ENCODE results near the gene SENP3. TPM values are rescaled to one million over a fixed set of nuclear protein-coding genes. Genes with fewer than 3 reads are reported as not detected.
A peak's percentile ranks its signal among the peaks of the same experiment; 100 is the strongest.
"Not testable (repeated sequence)": the region's sequence is repeated elsewhere in the genome, so short reads cannot be mapped to it uniquely, and the experiment has no call there.

Gene SENP3
- polyA plus RNA-seq, 1 donor = 31.7 TPM

- DNase-seq (ENCODE audit: low read depth) = no peak
These were observed 30.8 kb downstream of the SENP3 start for GRCh38 chr17:7592422-7593021.

GRCh38 chr17:7593296-7593695, 31.6 kb downstream of the SENP3 start:
- DNase-seq (ENCODE audit: low read depth) = no peak

- not testable (repeated sequence) for DNase-seq (ENCODE audit: low read depth)
These were observed 35.8 kb downstream of the SENP3 start for GRCh38 chr17:7597561-7597960.

DNA sequence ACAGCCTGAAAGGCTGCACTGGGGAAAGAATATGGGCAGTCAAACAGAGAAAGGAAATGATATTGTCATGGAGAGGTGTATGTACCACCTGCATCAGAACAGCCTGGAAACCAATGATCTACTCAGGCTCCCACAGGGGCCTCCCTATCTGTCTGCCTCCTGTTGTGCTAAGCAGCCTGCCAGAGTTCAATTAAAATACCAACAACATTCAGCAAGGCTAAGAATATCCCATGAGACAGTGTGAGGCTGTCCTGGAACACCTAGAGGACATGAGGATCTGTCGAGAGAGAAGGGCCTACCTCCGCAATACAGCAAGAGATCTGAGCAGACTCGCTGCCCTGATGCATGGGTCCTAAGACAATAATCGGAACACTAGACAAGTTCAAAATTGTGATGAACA, 44.6 kb downstream of the SENP3 start:
- no peak for DNase-seq (ENCODE audit: low read depth)

GRCh38 chr17:7610641-7611040, 48.9 kb downstream of the SENP3 start:
- DNase-seq (ENCODE audit: low read depth) = no peak

DNA sequence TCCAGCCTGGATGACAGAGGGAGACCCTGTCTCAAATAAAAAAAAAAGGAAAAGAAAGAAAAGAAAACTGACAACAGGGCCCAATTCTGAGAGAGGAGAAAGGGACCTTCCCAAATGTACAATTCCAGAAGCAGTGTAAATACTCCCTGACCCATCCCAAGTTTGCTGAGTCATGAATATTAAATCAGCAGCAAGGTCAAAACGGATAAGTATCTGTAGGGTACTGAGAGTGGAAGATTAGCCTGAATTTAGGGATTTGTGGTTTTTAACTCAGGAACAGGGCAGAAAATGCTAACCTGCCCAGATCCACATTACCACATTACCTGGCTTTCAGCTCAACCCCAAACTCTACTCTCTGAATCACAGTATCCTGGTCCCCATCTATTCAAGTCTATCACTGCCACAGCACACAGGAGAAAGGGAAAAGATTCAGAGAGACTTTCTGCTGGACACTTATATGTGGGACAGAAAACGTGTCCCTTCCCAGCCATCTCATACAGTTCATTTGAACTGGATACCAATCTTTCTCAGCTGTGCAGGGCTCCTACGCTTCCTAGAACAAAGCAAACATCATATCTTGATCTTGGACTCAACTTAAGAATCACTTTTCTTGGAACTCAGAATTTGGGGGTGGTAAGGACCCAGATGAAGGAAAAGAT, 50.0 kb downstream of the SENP3 start:
- DNase-seq (ENCODE audit: low read depth) = no peak

DNA sequence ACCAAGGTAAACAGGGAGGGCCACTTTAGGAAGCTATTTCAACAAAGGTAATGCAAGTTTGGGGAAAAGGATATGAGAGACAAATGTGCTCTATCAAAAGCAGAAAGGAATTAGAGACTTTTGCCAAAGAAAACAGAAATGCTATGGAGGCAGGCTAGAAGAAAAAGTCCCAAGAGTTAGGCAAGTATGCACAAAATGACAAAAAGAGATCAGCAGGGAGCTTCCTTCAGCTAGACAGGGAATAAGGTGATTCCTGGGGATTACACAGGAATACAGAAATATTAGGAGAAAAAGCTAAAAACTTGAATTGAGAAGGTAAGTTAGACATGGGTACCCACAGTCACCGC, 50.5 kb downstream of the SENP3 start:
- no peak for DNase-seq (ENCODE audit: low read depth)

GRCh38 chr17:7613769-7614424, 52.2 kb downstream of the SENP3 start:
- DNase-seq (ENCODE audit: low read depth) = no peak

GRCh38 chr17:7614425-7615264, 52.9 kb downstream of the SENP3 start, which contains the start of gene FXR2:
FXR2 (minus strand) TSS chr17:7614897; CDS start chr17:7614532, 365 bp downstream.
- peak; percentile 100 for DNase-seq (ENCODE audit: low read depth)

GRCh38 chr17:7615265-7615747, 53.6 kb downstream of the SENP3 start:
- no peak for DNase-seq (ENCODE audit: low read depth)

DNA sequence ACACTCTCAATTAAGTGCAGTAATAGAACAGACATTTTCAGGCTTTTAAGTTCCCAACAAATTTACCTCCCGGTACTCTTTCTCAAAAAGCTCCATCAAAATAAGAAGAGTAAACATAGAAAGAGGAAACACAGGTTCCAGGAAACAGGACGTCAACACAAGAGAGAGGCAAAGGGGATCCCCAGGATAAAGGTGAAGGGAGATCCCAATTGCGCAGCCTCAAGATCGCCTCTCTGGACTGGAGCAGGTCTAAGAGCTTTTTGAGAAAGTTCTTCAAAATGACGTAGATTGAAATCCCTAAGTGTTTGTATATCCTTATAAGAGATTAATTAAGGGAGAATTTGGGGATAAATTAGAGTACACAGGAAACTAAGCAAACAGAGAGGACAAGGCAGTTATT, 56.9 kb downstream of the SENP3 start:
- DNase-seq (ENCODE audit: low read depth) = no peak

- DNase-seq (ENCODE audit: low read depth) = no peak
These were observed 59.1 kb downstream of the SENP3 start for GRCh38 chr17:7620835-7621234.

Other genes with a start within 250 kb of the SENP3 start
- 60.5 TPM for gene GPS2, start 246.6 kb upstream of the SENP3 start, polyA plus RNA-seq (ENCODE audit: insufficient read length)
- gene NEURL4, start 232.6 kb upstream of the SENP3 start, polyA plus RNA-seq (ENCODE audit: insufficient read length) = 18.7 TPM
- gene ACAP1, start 225.4 kb upstream of the SENP3 start, polyA plus RNA-seq (ENCODE audit: insufficient read length) = 11.3 TPM
- 6.5 TPM for gene KCTD11, start 209.8 kb upstream of the SENP3 start, polyA plus RNA-seq (ENCODE audit: insufficient read length)
- not detected for gene TMEM95, start 206.8 kb upstream of the SENP3 start, polyA plus RNA-seq (ENCODE audit: insufficient read length)
- 0.71 TPM for gene TNK1, start 180.8 kb upstream of the SENP3 start, polyA plus RNA-seq (ENCODE audit: insufficient read length)
- 27.7 TPM for gene PLSCR3, start 167.4 kb upstream of the SENP3 start, polyA plus RNA-seq (ENCODE audit: insufficient read length)
- gene TMEM256, start 157.8 kb upstream of the SENP3 start, polyA plus RNA-seq (ENCODE audit: insufficient read length) = 55.6 TPM
- 24.5 TPM for gene NLGN2, start 154.1 kb upstream of the SENP3 start, polyA plus RNA-seq (ENCODE audit: insufficient read length)
- not detected for gene SPEM1, start 141.6 kb upstream of the SENP3 start, polyA plus RNA-seq (ENCODE audit: insufficient read length)
- gene SPEM2, start 136.3 kb upstream of the SENP3 start, polyA plus RNA-seq (ENCODE audit: insufficient read length) = not detected
- gene SPEM3, start 133.1 kb upstream of the SENP3 start, polyA plus RNA-seq (ENCODE audit: insufficient read length) = not detected
- gene TMEM102, start 126.5 kb upstream of the SENP3 start, polyA plus RNA-seq (ENCODE audit: insufficient read length) = 0.87 TPM
- 1.4 TPM for gene FGF11, start 122.4 kb upstream of the SENP3 start, polyA plus RNA-seq (ENCODE audit: insufficient read length)
- gene CHRNB1, start 116.9 kb upstream of the SENP3 start, polyA plus RNA-seq (ENCODE audit: insufficient read length) = 89.3 TPM
- 25.1 TPM for gene ZBTB4, start 82.3 kb upstream of the SENP3 start, polyA plus RNA-seq (ENCODE audit: insufficient read length)
- 0.15 TPM for gene SLC35G6, start 80.5 kb upstream of the SENP3 start, polyA plus RNA-seq (ENCODE audit: insufficient read length)
- 53.3 TPM for gene POLR2A, start 77.6 kb upstream of the SENP3 start, polyA plus RNA-seq (ENCODE audit: insufficient read length)
- 25.8 TPM for gene TNFSF12, start 12.9 kb upstream of the SENP3 start, polyA plus RNA-seq (ENCODE audit: insufficient read length)
- 2.6 TPM for gene TNFSF13, start 3.2 kb upstream of the SENP3 start, polyA plus RNA-seq (ENCODE audit: insufficient read length)
- 25.6 TPM for gene CD68, start 17.7 kb downstream of the SENP3 start, polyA plus RNA-seq (ENCODE audit: insufficient read length)
- gene MPDU1, start 21.9 kb downstream of the SENP3 start, polyA plus RNA-seq (ENCODE audit: insufficient read length) = 43.1 TPM
- gene SOX15, start 28.2 kb downstream of the SENP3 start, polyA plus RNA-seq (ENCODE audit: insufficient read length) = 1.7 TPM
- 38.5 TPM for gene FXR2, start 53.0 kb downstream of the SENP3 start, polyA plus RNA-seq (ENCODE audit: insufficient read length)
- 61.7 TPM for gene SAT2, start 65.9 kb downstream of the SENP3 start, polyA plus RNA-seq (ENCODE audit: insufficient read length)
- gene SHBG, start 68.2 kb downstream of the SENP3 start, polyA plus RNA-seq (ENCODE audit: insufficient read length) = 0.51 TPM
- gene ATP1B2, start 89.0 kb downstream of the SENP3 start, polyA plus RNA-seq (ENCODE audit: insufficient read length) = 33.9 TPM
- 32.3 TPM for gene TP53, start 125.6 kb downstream of the SENP3 start, polyA plus RNA-seq (ENCODE audit: insufficient read length)
- gene WRAP53, start 126.6 kb downstream of the SENP3 start, polyA plus RNA-seq (ENCODE audit: insufficient read length) = 6.6 TPM
- 4.4 TPM for gene EFNB3, start 143.3 kb downstream of the SENP3 start, polyA plus RNA-seq (ENCODE audit: insufficient read length)
- 4.3 TPM for gene DNAH2, start 155.8 kb downstream of the SENP3 start, polyA plus RNA-seq (ENCODE audit: insufficient read length)

Data from forelimb muscle (tissue), 1 donor.